ENCODE data around the gene UBR2.
"Not testable (repeated sequence)": the region's sequence is repeated elsewhere in the genome, so short reads cannot be mapped to it uniquely, and the experiment has no call there.

The UBR2 gene

GRCh38 chr6:42618105-42618504 lies 54.3 kb downstream of the UBR2 start:
- DNase-seq (ENCODE audit: low read depth, low spot score): no peak

- no peak for DNase-seq (ENCODE audit: low read depth, low spot score)
These were observed 54.9 kb downstream of the UBR2 start for GRCh38 chr6:42618686-42619085.

- DNase-seq (ENCODE audit: low read depth, low spot score): no peak
These were observed 56.1 kb downstream of the UBR2 start for GRCh38 chr6:42619963-42620362.

DNA sequence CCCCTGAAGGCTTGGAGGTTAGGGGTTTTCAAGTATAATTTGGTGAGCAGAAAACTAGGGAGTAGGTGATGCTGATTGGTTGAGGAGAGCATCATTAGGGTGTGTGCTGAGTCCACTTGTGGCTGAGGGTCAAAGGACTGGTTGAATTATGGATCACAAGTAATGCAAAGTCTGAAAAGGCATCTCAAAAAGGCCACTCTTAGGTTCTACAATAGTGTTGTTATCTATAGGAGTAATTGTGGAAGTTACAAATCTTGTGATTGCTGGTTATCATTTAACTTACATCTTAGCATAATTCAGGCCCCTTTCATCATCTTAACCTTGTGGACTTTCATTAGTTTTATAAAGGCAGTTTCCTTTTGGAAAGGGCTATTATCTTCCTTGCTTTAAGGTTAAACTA lies 60.8 kb downstream of the UBR2 start:
- no peak for DNase-seq (ENCODE audit: low read depth, low spot score)

GRCh38 chr6:42627044-42627443 lies 63.2 kb downstream of the UBR2 start:
- DNase-seq (ENCODE audit: low read depth, low spot score): no peak

DNA sequence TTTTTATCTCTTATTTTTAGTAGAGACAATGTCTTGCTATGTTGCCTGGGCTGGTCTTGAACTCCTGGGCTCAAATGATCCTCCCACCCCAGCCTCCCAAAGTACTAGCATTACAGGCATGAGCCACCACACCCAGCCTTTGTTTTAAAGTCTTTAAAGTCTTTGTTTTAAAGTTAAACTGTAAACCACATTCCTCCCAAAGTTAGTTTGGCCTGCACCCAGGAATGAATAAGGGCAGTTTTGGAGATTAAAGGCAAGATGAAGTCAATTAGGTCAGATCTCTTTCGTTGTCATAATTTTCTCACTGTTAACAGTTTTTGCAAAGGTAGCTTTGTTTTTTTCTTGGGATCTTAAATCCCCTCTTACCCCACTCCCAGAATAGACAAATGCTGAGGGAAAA lies 63.8 kb downstream of the UBR2 start:
- DNase-seq (ENCODE audit: low read depth, low spot score): no peak

GRCh38 chr6:42628604-42629003 lies 64.8 kb downstream of the UBR2 start:
- no peak for DNase-seq (ENCODE audit: low read depth, low spot score)

- no peak for DNase-seq (ENCODE audit: low read depth, low spot score)
These were observed 66.0 kb downstream of the UBR2 start for GRCh38 chr6:42629845-42630244.

DNA sequence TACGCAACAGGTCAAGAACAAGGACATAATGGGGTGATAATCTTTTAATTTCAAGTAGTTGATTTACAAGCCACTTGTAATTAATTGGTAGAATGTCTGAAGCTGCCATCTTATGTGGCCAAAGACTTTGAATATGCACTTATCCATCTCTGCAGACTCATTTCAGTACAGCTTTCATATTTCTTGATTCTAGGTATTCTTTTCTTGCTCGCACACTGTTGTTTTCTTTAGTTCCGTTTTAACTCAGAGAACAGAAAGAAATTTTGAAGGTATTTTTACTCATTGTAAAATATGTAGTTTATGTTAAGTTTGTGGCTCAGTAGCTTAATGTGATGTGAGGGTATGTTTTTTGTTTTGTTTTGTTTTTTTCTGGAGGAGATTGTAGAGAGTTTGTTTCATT lies 73.9 kb downstream of the UBR2 start:
- DNase-seq (ENCODE audit: low read depth, low spot score): no peak

DNA sequence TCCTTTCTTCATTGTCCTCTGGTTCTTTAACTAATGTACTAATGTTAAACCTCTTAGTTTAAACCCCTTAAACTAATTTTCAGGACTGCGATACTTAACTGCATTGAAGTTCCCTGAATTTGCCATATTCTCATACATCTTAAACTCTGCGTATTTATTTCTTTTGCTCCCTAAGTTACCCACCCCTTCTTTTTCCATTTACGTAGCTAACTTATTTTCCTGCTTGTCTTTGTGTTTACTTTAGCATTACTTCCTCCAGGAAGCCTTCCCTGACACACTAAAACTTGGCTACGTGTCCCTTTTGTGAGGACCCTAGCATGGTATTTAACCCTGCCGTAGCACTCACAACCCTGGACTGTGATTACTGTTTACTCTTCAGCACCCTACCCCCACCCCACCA lies 79.0 kb downstream of the UBR2 start:
- no peak for DNase-seq (ENCODE audit: low read depth, low spot score)

- no peak for DNase-seq (ENCODE audit: low read depth, low spot score)
These were observed 80.4 kb downstream of the UBR2 start for GRCh38 chr6:42644211-42644610.

DNA sequence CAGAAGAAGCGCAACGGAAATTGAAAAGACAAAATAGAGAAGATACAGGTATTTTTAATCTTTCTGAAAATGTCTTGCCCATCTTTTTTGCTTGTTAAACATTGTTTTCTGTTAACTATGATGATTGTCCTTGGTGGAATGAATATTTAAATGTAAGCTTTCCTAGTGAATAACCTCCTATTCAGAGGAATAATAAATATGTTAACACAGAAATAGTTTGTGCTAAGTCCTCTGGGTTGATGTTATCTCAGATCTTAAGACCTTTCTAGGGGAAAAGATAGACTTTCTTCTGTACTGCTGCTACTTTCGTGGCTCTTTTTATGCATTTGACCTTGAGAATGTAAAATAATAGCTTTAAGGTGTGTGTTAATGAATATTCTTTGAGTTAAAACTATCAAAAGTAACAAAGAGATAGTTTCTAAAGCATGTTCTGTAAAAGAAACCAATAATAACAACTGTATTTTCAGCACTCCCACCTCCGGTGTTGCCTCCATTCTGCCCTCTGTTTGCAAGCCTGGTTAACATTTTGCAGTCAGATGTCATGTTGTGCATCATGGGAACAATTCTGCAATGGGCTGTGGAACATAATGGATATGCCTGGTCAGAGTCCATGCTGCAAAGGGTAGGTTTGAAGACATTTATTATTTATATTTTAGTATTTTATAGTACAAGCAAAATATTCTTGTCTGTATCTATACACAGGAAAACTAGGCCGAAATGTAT lies 88.4 kb downstream of the UBR2 start:
- no peak for DNase-seq (ENCODE audit: low read depth, low spot score)

DNA sequence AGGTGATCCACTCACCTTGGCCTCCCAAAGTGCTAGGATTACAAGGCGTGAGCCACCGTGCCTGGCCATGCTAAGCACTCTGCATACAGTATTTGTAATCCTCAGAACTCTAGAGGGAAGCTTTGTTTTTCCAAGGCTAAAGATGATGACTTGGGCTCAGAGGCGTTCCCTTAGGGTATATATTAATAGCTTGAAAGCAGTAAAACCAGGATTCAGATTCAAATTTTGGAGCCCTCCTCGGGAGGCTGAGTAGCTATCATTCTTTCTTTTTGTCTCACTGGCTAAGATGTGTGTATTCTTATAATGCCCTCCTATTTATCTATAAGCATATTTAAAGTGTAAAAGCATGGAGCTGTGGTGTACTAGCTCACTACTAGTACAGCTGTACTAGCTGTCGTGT lies 90.0 kb downstream of the UBR2 start:
- DNase-seq (ENCODE audit: low read depth, low spot score): no peak

DNA sequence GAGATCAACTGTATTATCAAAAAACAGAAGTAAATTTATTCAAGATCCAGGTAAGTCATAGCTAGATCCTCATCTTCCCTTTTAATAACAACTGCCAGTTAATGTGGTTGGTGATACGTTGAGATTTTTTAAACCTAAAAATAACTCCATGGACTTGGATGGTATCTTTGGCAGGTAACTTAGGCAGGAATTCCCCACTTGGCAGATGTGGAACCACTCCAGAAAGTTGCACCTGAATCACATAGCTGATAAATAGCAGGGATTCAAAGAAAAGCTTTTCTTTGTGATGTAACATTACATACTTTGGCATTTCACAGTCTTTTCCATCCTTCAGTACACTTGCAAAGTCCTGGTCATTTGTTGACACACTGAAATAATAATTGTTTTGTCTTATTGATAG lies 96.0 kb downstream of the UBR2 start:
- no peak for DNase-seq (ENCODE audit: low read depth, low spot score)

DNA sequence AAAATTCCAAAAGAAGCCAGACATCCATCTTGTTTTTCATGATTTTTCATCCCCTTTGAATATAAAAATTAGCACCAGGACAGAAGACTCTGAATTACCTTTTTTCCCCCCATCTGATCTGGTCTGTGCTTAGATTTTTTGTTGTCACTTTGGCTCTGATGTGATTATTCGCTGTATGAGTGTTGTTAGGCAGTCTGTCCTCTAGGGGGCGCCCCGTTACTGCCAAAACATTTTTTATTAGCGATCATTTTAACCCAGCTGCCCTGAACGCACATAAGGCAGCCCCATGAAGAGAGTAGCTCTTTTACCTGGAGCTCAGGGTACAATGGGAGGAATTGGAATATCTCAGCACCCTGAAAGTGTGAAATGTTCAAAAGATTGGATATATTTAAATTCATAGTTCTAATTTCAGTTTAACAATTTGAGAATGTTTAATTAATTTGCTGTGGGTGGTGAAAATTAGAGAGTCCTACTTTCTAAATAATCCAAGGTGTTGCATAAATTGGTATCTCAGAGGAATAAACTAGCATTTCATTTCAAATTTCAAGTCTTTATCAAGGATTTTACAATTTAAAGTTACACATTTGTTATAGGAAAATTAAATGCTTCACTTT lies 97.8 kb downstream of the UBR2 start:
- DNase-seq (ENCODE audit: low read depth, low spot score): peak; percentile 44

DNA sequence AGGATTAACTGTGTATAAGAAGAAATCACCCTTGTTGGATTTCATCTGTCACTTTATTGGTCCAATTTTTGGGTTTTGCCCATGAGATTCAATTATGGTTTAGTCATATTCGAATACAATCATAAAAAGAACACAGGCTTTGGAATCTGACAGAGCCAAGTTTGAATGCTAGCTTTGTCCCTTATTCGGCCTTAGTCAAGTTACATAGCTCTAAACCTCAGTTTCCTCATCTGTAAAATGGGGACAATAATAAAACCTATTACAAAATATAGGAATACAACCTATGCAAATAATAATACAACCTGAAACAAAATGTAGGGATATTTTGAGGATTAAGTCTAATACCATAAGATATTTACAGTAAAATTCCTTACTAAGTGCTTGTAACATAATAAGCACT lies 100.9 kb downstream of the UBR2 start:
- DNase-seq (ENCODE audit: low read depth, low spot score): no peak

DNA sequence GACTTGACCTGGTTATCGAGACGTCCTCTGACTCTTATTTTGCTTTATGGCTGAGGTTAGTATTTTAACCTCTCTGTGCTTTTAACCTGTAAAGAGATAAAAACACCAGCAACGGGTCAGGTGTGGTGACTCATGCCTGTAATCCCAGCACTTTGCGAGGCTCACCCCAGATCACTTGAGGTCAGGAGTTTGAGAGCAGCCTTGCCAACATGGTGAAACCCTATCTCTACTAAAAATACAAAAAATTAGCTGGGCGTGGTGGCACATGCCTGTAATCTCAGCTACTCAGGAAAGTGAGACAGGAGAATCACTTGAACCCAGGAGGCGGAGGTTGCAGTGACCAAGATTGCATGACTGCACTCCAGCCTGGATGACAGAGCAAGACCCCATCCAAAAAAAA lies 110.5 kb downstream of the UBR2 start:
- not testable (repeated sequence) for DNase-seq (ENCODE audit: low read depth, low spot score)

- no peak for DNase-seq (ENCODE audit: low read depth, low spot score)
These were observed 111.0 kb downstream of the UBR2 start for GRCh38 chr6:42674780-42675179.

DNA sequence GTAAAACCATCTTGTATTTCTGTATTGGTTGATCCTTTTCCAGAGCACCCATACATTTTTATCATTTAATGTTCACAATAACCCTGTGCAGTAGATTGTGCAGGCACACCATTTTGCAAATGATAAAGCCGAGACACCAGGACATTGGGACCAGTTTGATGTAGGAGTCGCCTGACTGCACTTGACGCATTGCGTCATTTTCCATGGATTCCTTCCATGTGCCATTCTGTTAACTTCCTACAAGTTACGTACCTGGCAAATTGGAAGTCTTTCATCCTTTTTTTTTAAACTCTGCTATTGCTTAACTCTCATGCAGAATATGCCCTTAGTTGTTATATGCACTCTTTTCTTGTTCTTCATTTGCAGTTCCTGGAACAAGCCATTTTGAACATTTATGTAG lies 115.5 kb downstream of the UBR2 start:
- no peak for DNase-seq (ENCODE audit: low read depth, low spot score)

GRCh38 chr6:42688281-42688680 lies 124.5 kb downstream of the UBR2 start:
- DNase-seq (ENCODE audit: low read depth, low spot score): no peak

DNA sequence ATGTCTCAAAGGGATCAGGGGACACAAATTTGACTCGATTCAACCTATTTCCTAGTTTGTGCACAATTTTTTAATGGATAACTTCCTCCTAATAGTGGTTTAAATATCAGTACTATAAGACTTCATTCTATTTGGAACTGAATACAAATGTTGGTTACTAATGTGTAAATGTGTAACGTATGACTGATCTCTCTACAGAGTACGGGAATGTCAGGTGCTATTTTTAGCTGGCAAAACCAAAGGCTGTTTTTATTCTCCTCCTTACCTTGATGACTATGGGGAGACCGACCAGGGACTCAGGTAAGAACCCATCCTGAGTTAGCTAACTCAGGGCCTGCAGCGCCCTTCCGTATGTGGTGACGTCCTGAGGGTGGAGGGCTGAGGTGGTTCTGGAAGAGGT lies 125.5 kb downstream of the UBR2 start:
- no peak for DNase-seq (ENCODE audit: low read depth, low spot score)

GRCh38 chr6:42690151-42690702 lies 126.4 kb downstream of the UBR2 start:
- no peak for DNase-seq (ENCODE audit: low read depth, low spot score)

GRCh38 chr6:42690872-42691271 lies 127.0 kb downstream of the UBR2 start:
- DNase-seq (ENCODE audit: low read depth, low spot score): no peak

All from smooth muscle cell of the brain vasculature (primary cell).